Liver (tissue), 9 donors: Measurements from ENCODE around the gene LARGE2. TPM values are rescaled to one million over a fixed set of nuclear protein-coding genes. Genes with fewer than 3 reads are reported as not detected.

ENCODE experiments used
- DNase-seq: peaks from one replicate; pipeline ENCODE4 v3.0.0-alpha.2; 2017; ENCODE audit warnings: low spot score
- H3K27ac ChIP-seq, 2 donors: one replicate each; pipeline ENCODE4 v1.7.0; 2013; ENCODE audit warnings: inconsistent platforms in 2 of 2, low read length in 2 of 2, control low read depth in 1 of 2, low read depth in 1 of 2, mild to moderate bottlenecking in 1 of 2
- H3K27me3 ChIP-seq, 4 donors: one replicate each; pipeline versions ENCODE4 v1.6.1 to v1.7.0; 2013; ENCODE audit warnings: low read length in 3 of 4, inconsistent platforms in 1 of 4, mild to moderate bottlenecking in 1 of 4, moderate library complexity in 1 of 4; ENCODE audit not compliant: control insufficient read depth in 4 of 4, insufficient read depth in 4 of 4
- H3K36me3 ChIP-seq, 4 donors: one replicate each; pipeline versions ENCODE4 v1.6.1 to v1.7.0; 2013; ENCODE audit warnings: low read length in 3 of 4, mild to moderate bottlenecking in 3 of 4, low read depth in 1 of 4, moderate library complexity in 1 of 4; ENCODE audit not compliant: control insufficient read depth in 4 of 4, insufficient read depth in 3 of 4
- H3K4me1 ChIP-seq, 4 donors: one replicate each; pipeline versions ENCODE4 v1.6.1 to v1.7.0; 2013; ENCODE audit warnings: low read length in 3 of 4, mild to moderate bottlenecking in 3 of 4, moderate library complexity in 1 of 4; ENCODE audit not compliant: control insufficient read depth in 4 of 4, insufficient read depth in 4 of 4
- H3K4me3 ChIP-seq, 3 donors: one replicate each; pipeline versions ENCODE4 v1.6.1 to v1.7.0; 2013; ENCODE audit warnings: low read length in 3 of 3, control low read depth in 1 of 3, low read depth in 1 of 3, mild to moderate bottlenecking in 1 of 3
- H3K9ac ChIP-seq, 2 donors: one replicate each; pipeline ENCODE4 v1.7.0; 2013; ENCODE audit warnings: low read length in 2 of 2, mild to moderate bottlenecking in 2 of 2, moderate library complexity in 2 of 2, control low read depth in 1 of 2, low read depth in 1 of 2
- H3K9me3 ChIP-seq, 4 donors: one replicate each; pipeline versions ENCODE4 v1.6.1 to v1.7.0; 2013; ENCODE audit warnings: low read length in 3 of 4; ENCODE audit not compliant: control insufficient read depth in 4 of 4
- ATF3 ChIP-seq: IDR thresholded peaks from 2 replicates; pipeline ENCODE4 v1.6.1; 2016; ENCODE audit warnings: antibody characterized with exemption
- CTCF ChIP-seq: fragments of 150-350 bp; IDR thresholded peaks from 2 replicates; pipeline ENCODE4 v1.5.1; 2017; ENCODE audit warnings: improper control_type of control experiment, low read depth, low read length; ENCODE audit not compliant: missing input control
- EGR1 ChIP-seq, 2 donors: IDR thresholded peaks; 2 replicates each; pipeline ENCODE4 v1.6.1; 2016 to 2018; ENCODE audit warnings: antibody characterized with exemption in 2 of 2, low read depth in 2 of 2
- GABPA ChIP-seq, 2 donors: IDR thresholded peaks in 1 of 2; conservative IDR thresholded peaks in 1 of 2; 2 replicates each; pipeline ENCODE4 v1.6.1; 2016; ENCODE audit warnings: antibody characterized with exemption in 2 of 2, mild to moderate bottlenecking in 1 of 2, moderate library complexity in 1 of 2
- HNF4A ChIP-seq, 2 donors: conservative IDR thresholded peaks; 2 replicates each; pipeline ENCODE4 v1.6.1; 2016; ENCODE audit warnings: antibody characterized with exemption in 2 of 2, mild to moderate bottlenecking in 2 of 2
- HNF4G ChIP-seq: IDR thresholded peaks from 2 replicates; pipeline ENCODE4 v1.6.1; 2016; ENCODE audit warnings: antibody characterized with exemption
- JUND ChIP-seq, 2 donors: IDR thresholded peaks; 2 replicates each; pipeline ENCODE4 v1.6.1; 2016; ENCODE audit warnings: antibody characterized with exemption in 2 of 2
- MAX ChIP-seq: IDR thresholded peaks from 2 replicates; pipeline ENCODE4 v1.6.1; 2016; ENCODE audit warnings: antibody characterized with exemption
- NR2F2 ChIP-seq: IDR thresholded peaks from 2 replicates; pipeline ENCODE4 v1.6.1; 2016; ENCODE audit warnings: antibody characterized with exemption
- RAD21 ChIP-seq, 2 donors: IDR thresholded peaks; 2 replicates each; pipeline ENCODE4 v1.6.1; 2016; ENCODE audit warnings: antibody characterized with exemption in 2 of 2, mild to moderate bottlenecking in 2 of 2
- REST ChIP-seq: IDR thresholded peaks from 2 replicates; pipeline ENCODE4 v1.6.1; 2016; ENCODE audit warnings: antibody characterized with exemption, mild to moderate bottlenecking
- RXRA ChIP-seq, 2 donors: IDR thresholded peaks; 2 replicates each; pipeline ENCODE4 v1.6.1; 2017 to 2018; ENCODE audit warnings: antibody characterized with exemption in 2 of 2, mild to moderate bottlenecking in 1 of 2
- SP1 ChIP-seq: IDR thresholded peaks from 2 replicates; pipeline ENCODE4 v1.6.1; 2018; ENCODE audit warnings: antibody characterized with exemption, mild to moderate bottlenecking
- TAF1 ChIP-seq: conservative IDR thresholded peaks from 2 replicates; pipeline ENCODE4 v1.6.1; 2016; ENCODE audit warnings: antibody characterized with exemption, mild to moderate bottlenecking
- YY1 ChIP-seq: IDR thresholded peaks from 2 replicates; pipeline ENCODE4 v1.6.1; 2016; ENCODE audit warnings: antibody characterized with exemption, mild to moderate bottlenecking
- ZBTB33 ChIP-seq: IDR thresholded peaks from 2 replicates; pipeline ENCODE4 v1.6.1; 2016; ENCODE audit warnings: antibody characterized with exemption
- WGBS: extraction: QIAGEN DNeasy Blood & Tissue Kit; methylation state at CpG from one replicate; pipeline ENCODE4 v1.1.7; 2013; 5-methylcytosine and 5-hydroxymethylcytosine counted together
- polyA plus RNA-seq, 2 donors: library from polyadenylated mRNA; stranded (reverse) in 1 of 2; unstranded in 1 of 2; fragments of 200-250 nt in 1 of 2; fragments of >200 nt in 1 of 2; fragmentation: Nextera tagmentation in 1 of 2; extraction: Ambion mirVana in 1 of 2; gene quantifications; one replicate each; pipeline versions ENCODE4 v1.2.1 to v1.2.3, GENCODE V29; 2013 to 2015
- total RNA-seq, 2 donors: library from RNA; depleted of rRNA; stranded (reverse); fragments of >200 nt; gene quantifications; one replicate each; pipeline ENCODE4 v1.2.3, GENCODE V29; 2014
- donor health status: healthy.
- donor health status: healthy.
- donor health status: healthy.
- donor health status: healthy.
- donor health status: healthy.

LARGE2 gene
- total and polyA plus RNA-seq, 4 donors, result 1.3 to 1.9 (median 1.5) TPM

- WGBS, result 95% methylated on average over 3 of the region's 3 CpGs
- Histone ChIP-seq H3K4me1 (peaks cover 0 to 5% (median under 1%) of the 10 kb centered on the region in 4 donors), H3K36me3 (peaks cover 4 to 40% (median 26%) of the 10 kb centered on the region in 4 donors), H3K9ac (no peak overlapping the region), H3K27me3 (no peaks in the 10 kb centered on the region), H3K4me3 (no peak overlapping the region), H3K27ac (no peak overlapping the region), H3K9me3 (no peaks in the 10 kb centered on the region)
- TF ChIP-seq YY1 (no peak), EGR1 (IDR thresholded peaks at IDR 0.05; ENCODE audit: low read depth in 2 of 2) (no peak), TAF1 (no peak), MAX (no peak), JUND (IDR thresholded peaks at IDR 0.05) (no peak), REST (no peak), CTCF (no peak), NR2F2 (no peak), HNF4A (conservative IDR thresholded peaks at IDR 0.05) (no peak), SP1 (no peak), ZBTB33 (no peak), ATF3 (no peak)
- no peak for DNase-seq
Measured at GRCh38 chr11:45948356-45948755, 25.9 kb downstream of the LARGE2 start.

- 97% methylated on average over 1 of the region's 1 CpG for WGBS
Measured at GRCh38 chr11:45949992-45950407, 27.5 kb downstream of the LARGE2 start.

More at GRCh38 chr11:45949992-45950407, 27.5 kb downstream of the LARGE2 start:
- TF ChIP-seq RAD21 (IDR thresholded peaks at IDR 0.05) (no peak), MAX (no peak), RXRA (IDR thresholded peaks at IDR 0.05) (peak in 1 of 2 donors; percentile 34), ATF3 (no peak), YY1 (no peak), HNF4G (no peak), SP1 (no peak), HNF4A (conservative IDR thresholded peaks at IDR 0.05) (peak in 1 of 2 donors; percentile 14), GABPA (IDR thresholded peaks at IDR 0.05 in 1 of 2, conservative IDR thresholded peaks at IDR 0.05 in 1 of 2) (no peak), ZBTB33 (no peak), EGR1 (IDR thresholded peaks at IDR 0.05; ENCODE audit: low read depth in 2 of 2) (no peak), TAF1 (no peak), JUND (IDR thresholded peaks at IDR 0.05) (no peak), CTCF (no peak)
- peak overlapping the region in 1 of 2 donors; percentile 10 for H3K27ac ChIP-seq
- no peaks in the 10 kb centered on the region for H3K9me3 ChIP-seq
- H3K36me3 ChIP-seq, result peaks cover 4 to 36% (median 26%) of the 10 kb centered on the region in 4 donors
- H3K9ac ChIP-seq, result no peak overlapping the region
- H3K4me3 ChIP-seq, result no peak overlapping the region
- no peaks in the 10 kb centered on the region for H3K27me3 ChIP-seq
- no peak for DNase-seq
- peaks cover 0 to 5% (median under 1%) of the 10 kb centered on the region in 4 donors for H3K4me1 ChIP-seq
